Activated CD8-positive, alpha-beta memory T cell treated with anti-CD3 and anti-CD28 coated beads for 1 hour (primary cell): Measurements from ENCODE around the gene AXL.
"Not testable (repeated sequence)": the region's sequence is repeated elsewhere in the genome, so short reads cannot be mapped to it uniquely, and the experiment has no call there.

Experiments
- DNase-seq, 2 donors: peaks; one replicate each; pipeline ENCODE4 v3.0.0-alpha.2; 2020; ENCODE audit warnings: low read depth in 1 of 2; ENCODE audit errors: extremely low read depth in 1 of 2

Gene AXL

GRCh38 chr19:41206456-41206855 is 12.6 kb upstream of the AXL start:
- DNase-seq: no peak

GRCh38 chr19:41206926-41207750 is 11.9 kb upstream of the AXL start:
- no peak for DNase-seq

- no peak for DNase-seq
These were observed 4.9 kb upstream of the AXL start for GRCh38 chr19:41214161-41214560.

GRCh38 chr19:41217741-41218140 is 1.3 kb upstream of the AXL start:
- no peak for DNase-seq

GRCh38 chr19:41218249-41218614 is 791 bp upstream of the AXL start:
- no peak for DNase-seq

- no peak for DNase-seq
These were observed 1.0 kb downstream of the AXL start for GRCh38 chr19:41219924-41220567.

GRCh38 chr19:41220811-41221210 is 1.8 kb downstream of the AXL start:
- DNase-seq: no peak

GRCh38 chr19:41221514-41222205 is 2.6 kb downstream of the AXL start:
- DNase-seq: no peak

GRCh38 chr19:41222240-41222639 is 3.2 kb downstream of the AXL start:
- no peak for DNase-seq

GRCh38 chr19:41223431-41224234 is 4.6 kb downstream of the AXL start:
- no peak for DNase-seq

- DNase-seq: no peak
These were observed 5.6 kb downstream of the AXL start for GRCh38 chr19:41224632-41225031.

- DNase-seq: no peak
These were observed 6.4 kb downstream of the AXL start for GRCh38 chr19:41225238-41226052.

GRCh38 chr19:41226053-41226873 is 7.2 kb downstream of the AXL start:
- peak in 1 of 2 donors; percentile 16 for DNase-seq

- no peak for DNase-seq
These were observed 7.9 kb downstream of the AXL start for GRCh38 chr19:41226874-41227390.

GRCh38 chr19:41228486-41228885 is 9.5 kb downstream of the AXL start:
- DNase-seq: no peak

GRCh38 chr19:41229338-41229737 is 10.3 kb downstream of the AXL start:
- not testable (repeated sequence) for DNase-seq

- no peak for DNase-seq
These were observed 11.2 kb downstream of the AXL start for GRCh38 chr19:41230067-41230857.

- DNase-seq: no peak
These were observed 13.7 kb downstream of the AXL start for GRCh38 chr19:41232686-41233085.
